Measurements from ENCODE around the gene SYT4. TPM values are rescaled to one million over a fixed set of nuclear protein-coding genes. Genes with fewer than 3 reads are reported as not detected.

SYT4 gene
- total and polyA plus RNA-seq, 2 of the 13 experiments (the other 11 are each of a cell fraction or from before 2014, with no cell fraction given) = not detected

- TF ChIP-seq ZBTB39 (CRISPR knock-in tag; IDR thresholded peaks at IDR 0.05) = no peak
- no peak for TF ChIP-seq KLF11 (CRISPR knock-in tag; IDR thresholded peaks at IDR 0.05)
- TF ChIP-seq TIGD3 (CRISPR knock-in tag; IDR thresholded peaks at IDR 0.05; ENCODE audit: borderline replicate concordance) = no peak
- TF ChIP-seq SOX13 (IDR thresholded peaks at IDR 0.05) = no peak
- no peak for TF ChIP-seq SOX13 (CRISPR knock-in tag; conservative IDR thresholded peaks at IDR 0.05 in 1 of 2, IDR thresholded peaks at IDR 0.05 in 1 of 2)
These were observed 29.3 kb downstream of the SYT4 start (continued) for GRCh38 chr18:43247944-43248343.

GRCh38 chr18:43238429-43238828, 38.9 kb downstream of the SYT4 start:
- in situ Hi-C loops (cut with HindIII; ENCODE audit: extremely low pct_ligation_motif_present, low pct_unique_long_range_greater_than_20kb) = no loop called here
- POLR2A ChIA-PET = no interaction called here
- ATAC-seq (no peak), FAIRE-seq (no peak), DNase-seq (ENCODE audit: low spot score) (no peak)
- no TSS peak for BruUV-seq (replicated peaks)
- 0% methylated on average over 2 of the region's 2 CpGs for WGBS (ENCODE audit: low lambda C conversion rate)
- no peak overlapping the region for H3K9ac ChIP-seq (ENCODE audit: insufficient read depth, low read depth, low read length)
- no peak overlapping the region for H3K27ac ChIP-seq (ENCODE audit: extremely low read length, insufficient read depth, low read length)
- H2AFZ ChIP-seq (ENCODE audit: low read length) = no peak overlapping the region
- no peaks in the 10 kb centered on the region for H4K20me1 ChIP-seq (ENCODE audit: insufficient read depth, low read length)
- no peaks in the 10 kb centered on the region for H3K79me2 ChIP-seq (ENCODE audit: insufficient read depth, low read length)
- H3K9me3 ChIP-seq (ENCODE audit: low read length) = no peaks in the 10 kb centered on the region
- H3K4me3 ChIP-seq (replicated peaks in 1 of 3; ENCODE audit: insufficient read depth in 1 of 3, low read depth in 2 of 3, low read length in 3 of 3) = no peak overlapping the region
- no peak overlapping the region for H3K4me2 ChIP-seq (ENCODE audit: low read depth, low read length)
- H3K36me3 ChIP-seq (replicated peaks in 1 of 2; ENCODE audit: control insufficient read depth in 1 of 2, insufficient read depth in 2 of 2, low read length in 2 of 2) = no peaks in the 10 kb centered on the region
- intact Hi-C loops (cut with micrococcal nuclease; ENCODE audit: unreplicated experiment) = no loop called here
- CTCF ChIA-PET (ENCODE audit: low intra/inter-chr PET ratio, low total read pairs) = no interaction called here
- no peaks in the 10 kb centered on the region for H3K4me1 ChIP-seq (ENCODE audit: insufficient read depth, low read length)
- no peaks in the 10 kb centered on the region for H3K27me3 ChIP-seq (ENCODE audit: control insufficient read depth in 1 of 2, insufficient read depth in 2 of 2, low read length in 2 of 2)
- TF ChIP-seq THYN1 (CRISPR knock-in tag; IDR thresholded peaks at IDR 0.05; ENCODE audit: borderline replicate concordance, low read depth) (no peak), TSC22D2 (CRISPR knock-in tag; IDR thresholded peaks at IDR 0.05; ENCODE audit: borderline replicate concordance) (no peak), XBP1 (CRISPR knock-in tag; IDR thresholded peaks at IDR 0.05) (no peak), RNF2 (conservative IDR thresholded peaks at IDR 0.05; ENCODE audit: low read depth) (no peak), NCOA5 (CRISPR knock-in tag; IDR thresholded peaks at IDR 0.05) (no peak), ATF4 (CRISPR knock-in tag; IDR thresholded peaks at IDR 0.05) (no peak), ZNF20 (CRISPR knock-in tag; IDR thresholded peaks at IDR 0.05) (no peak), ZNF614 (CRISPR knock-in tag; IDR thresholded peaks at IDR 0.05; ENCODE audit: borderline replicate concordance) (no peak), ZBED4 (CRISPR knock-in tag; IDR thresholded peaks at IDR 0.05; ENCODE audit: borderline replicate concordance) (no peak), ZMYM4 (CRISPR knock-in tag; IDR thresholded peaks at IDR 0.05) (no peak), IKZF4 (CRISPR knock-in tag; IDR thresholded peaks at IDR 0.05; ENCODE audit: borderline replicate concordance, low read depth, not compliant biosample characterization) (no peak)

Data from HepG2 (cell line).